ENCODE results near the gene SETD1B.

DNA sequence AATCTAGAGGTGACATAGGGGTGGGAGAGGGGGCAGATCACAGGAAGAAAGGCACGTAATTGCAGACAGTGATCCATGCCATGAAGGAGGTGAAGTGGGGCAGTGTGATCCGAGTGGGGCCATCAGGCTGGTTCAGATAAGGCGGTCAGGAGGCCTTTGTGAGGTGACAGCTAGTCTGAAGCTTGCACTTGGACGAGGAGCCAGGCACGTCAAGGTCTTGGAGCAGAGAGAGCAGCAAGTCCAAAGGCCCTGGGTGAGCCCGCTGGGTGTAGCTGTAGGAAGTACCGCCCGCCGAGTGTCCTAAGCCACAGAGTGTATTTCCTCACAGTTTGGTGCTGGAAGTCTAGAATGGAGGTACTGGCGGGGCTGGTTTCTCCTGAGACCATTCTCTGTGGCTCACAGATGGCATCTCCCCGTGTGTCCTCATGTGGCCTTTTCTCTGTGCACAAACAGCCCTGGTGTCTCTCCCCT lies 33.9 kb upstream of the SETD1B start:
- TF ChIP-seq, protein P1, sequence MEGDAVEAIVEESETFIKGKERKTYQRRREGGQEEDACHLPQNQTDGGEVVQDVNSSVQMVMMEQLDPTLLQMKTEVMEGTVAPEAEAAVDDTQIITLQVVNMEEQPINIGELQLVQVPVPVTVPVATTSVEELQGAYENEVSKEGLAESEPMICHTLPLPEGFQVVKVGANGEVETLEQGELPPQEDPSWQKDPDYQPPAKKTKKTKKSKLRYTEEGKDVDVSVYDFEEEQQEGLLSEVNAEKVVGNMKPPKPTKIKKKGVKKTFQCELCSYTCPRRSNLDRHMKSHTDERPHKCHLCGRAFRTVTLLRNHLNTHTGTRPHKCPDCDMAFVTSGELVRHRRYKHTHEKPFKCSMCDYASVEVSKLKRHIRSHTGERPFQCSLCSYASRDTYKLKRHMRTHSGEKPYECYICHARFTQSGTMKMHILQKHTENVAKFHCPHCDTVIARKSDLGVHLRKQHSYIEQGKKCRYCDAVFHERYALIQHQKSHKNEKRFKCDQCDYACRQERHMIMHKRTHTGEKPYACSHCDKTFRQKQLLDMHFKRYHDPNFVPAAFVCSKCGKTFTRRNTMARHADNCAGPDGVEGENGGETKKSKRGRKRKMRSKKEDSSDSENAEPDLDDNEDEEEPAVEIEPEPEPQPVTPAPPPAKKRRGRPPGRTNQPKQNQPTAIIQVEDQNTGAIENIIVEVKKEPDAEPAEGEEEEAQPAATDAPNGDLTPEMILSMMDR (IDR thresholded peaks at IDR 0.05) = no peak
- peak in 1 of 2 donors; percentile 43 for TF ChIP-seq POLR2A (IDR thresholded peaks at IDR 0.05)

All from adrenal gland (tissue), 5 donors.